Prostate gland (tissue), 2 donors: ENCODE data around the gene PKMYT1. TPM values are rescaled to one million over a fixed set of nuclear protein-coding genes. Genes with fewer than 3 reads are reported as not detected.
A peak's percentile ranks its signal among the peaks of the same experiment; 100 is the strongest.

Experiments
- DNase-seq: peaks from one replicate; pipeline ENCODE4 v3.0.0-alpha.2; 2019; ENCODE audit warnings: low spot score
- H3K27ac ChIP-seq, 2 donors: fragments of 200-600 bp; sonication (generic); 2 replicates each; pipeline ENCODE4 v1.5.1; 2017 to 2019
- H3K27me3 ChIP-seq: fragments of 200-600 bp; sonication (generic); replicated peaks from 2 replicates; pipeline ENCODE4 v1.5.1; 2019; ENCODE audit not compliant: insufficient read depth
- H3K36me3 ChIP-seq, 2 donors: fragments of 200-600 bp; sonication (generic); 1 replicate in 1 of 2; 2 replicates in 1 of 2; pipeline versions ENCODE4 v1.5.1 to v1.8.1; 2017 to 2019
- H3K4me1 ChIP-seq: fragments of 200-600 bp; sonication (generic); replicated peaks from 2 replicates; pipeline ENCODE4 v1.5.1; 2019
- H3K4me3 ChIP-seq, 2 donors: fragments of 200-600 bp; sonication (generic); 2 replicates each; pipeline ENCODE4 v1.5.1; 2017 to 2019
- H3K9me3 ChIP-seq: fragments of 200-600 bp; sonication (generic); 2 replicates; pipeline ENCODE4 v1.5.1; 2017
- CTCF ChIP-seq, 4 experiments: fragments of 200-600 bp in 2 of 4; fragments of 450-650 bp in 2 of 4; sonication (generic) in 2 of 4; IDR thresholded peaks; 1 replicate in 3 of 4; 2 replicates in 1 of 4; pipeline ENCODE4 v1.5.1; 2016 to 2019; ENCODE audit warnings: antibody characterized with exemption in 4 of 4, mild to moderate bottlenecking in 2 of 4, moderate library complexity in 2 of 4
- POLR2A ChIP-seq: fragments of 450-650 bp; IDR thresholded peaks from one replicate; pipeline ENCODE4 v1.6.1; 2016; ENCODE audit warnings: antibody characterized with exemption, mild to moderate bottlenecking
- POLR2AphosphoS5 ChIP-seq: sonication (generic); formaldehyde crosslinking; IDR thresholded peaks from one replicate; pipeline ENCODE4 v1.6.1; 2017; ENCODE audit warnings: antibody characterized with exemption
- WGBS: methylation state at CpG from one replicate; pipeline ENCODE4 v1.1.5; 2018; 5-methylcytosine and 5-hydroxymethylcytosine counted together
- intact Hi-C: fragments of 100-400 bp; cut with DNase I; formaldehyde crosslinking; loops from one replicate; pipeline ENCODE4 v1.14.2; 2022
- total RNA-seq, 2 donors: library from RNA; depleted of rRNA; stranded (reverse); fragments of >200 nt; gene quantifications; one replicate each; pipeline ENCODE4 v1.1.0, GENCODE V29; 2016

PKMYT1 gene
- total RNA-seq, 2 donors from 2014 or later = 4.1 to 25.5 TPM

DNA sequence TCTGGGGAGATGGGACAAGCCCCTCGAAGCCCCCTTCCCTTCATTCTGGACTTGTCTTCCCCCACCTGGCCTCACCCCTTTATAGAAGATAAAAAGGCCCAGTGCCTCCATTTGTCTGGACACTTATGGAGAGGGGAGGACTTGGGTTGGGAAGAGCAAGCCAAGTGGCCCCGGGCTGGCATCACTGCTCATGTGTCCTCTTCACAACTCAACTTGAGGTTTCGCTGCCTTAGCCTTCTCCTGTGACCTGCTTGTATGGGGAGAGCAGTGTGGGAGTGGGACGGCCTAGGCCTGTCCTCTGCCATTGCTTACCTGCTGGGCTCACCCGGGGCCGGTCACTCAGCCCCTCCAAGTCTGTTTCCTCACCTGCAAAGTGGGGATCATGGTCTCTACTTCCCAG lies 9.7 kb downstream of the PKMYT1 start:
- Histone ChIP-seq H3K4me3 (peak overlapping the region in 1 of 2 donors; percentile 71), H3K36me3 (no peaks in the 10 kb centered on the region), H3K27me3 (no peaks in the 10 kb centered on the region), H3K9me3 (no peaks in the 10 kb centered on the region), H3K27ac (peak overlapping the region; percentile 23 to 67), H3K4me1 (peaks cover 33% of the 10 kb centered on the region)
- no peak for DNase-seq
- intact Hi-C loops = no loop called here
- TF ChIP-seq POLR2AphosphoS5 (no peak), CTCF (IDR thresholded peaks at IDR 0.05) (no peak), POLR2A (no peak)
- WGBS = 77% methylated on average over 6 of the region's 6 CpGs

- no peaks in the 10 kb centered on the region for H3K27me3 ChIP-seq
- 6% methylated on average over 29 of the region's 83 CpGs for WGBS
- peaks cover 33% of the 10 kb centered on the region for H3K4me1 ChIP-seq
- intact Hi-C loops = no loop called here
- DNase-seq = peak; percentile 50
- peak overlapping the region; percentile 23 to 67 for H3K27ac ChIP-seq
- H3K9me3 ChIP-seq = no peaks in the 10 kb centered on the region
- H3K4me3 ChIP-seq = peak overlapping the region; percentile 41 to 71
- H3K36me3 ChIP-seq = no peaks in the 10 kb centered on the region
- TF ChIP-seq POLR2A (no peak), POLR2AphosphoS5 (no peak), CTCF (IDR thresholded peaks at IDR 0.05) (peak in 3 of 4 experiments; percentile 33 to 63 (median 59))
Observed at GRCh38 chr16:2969545-2970521, 10.4 kb downstream of the PKMYT1 start.

DNA sequence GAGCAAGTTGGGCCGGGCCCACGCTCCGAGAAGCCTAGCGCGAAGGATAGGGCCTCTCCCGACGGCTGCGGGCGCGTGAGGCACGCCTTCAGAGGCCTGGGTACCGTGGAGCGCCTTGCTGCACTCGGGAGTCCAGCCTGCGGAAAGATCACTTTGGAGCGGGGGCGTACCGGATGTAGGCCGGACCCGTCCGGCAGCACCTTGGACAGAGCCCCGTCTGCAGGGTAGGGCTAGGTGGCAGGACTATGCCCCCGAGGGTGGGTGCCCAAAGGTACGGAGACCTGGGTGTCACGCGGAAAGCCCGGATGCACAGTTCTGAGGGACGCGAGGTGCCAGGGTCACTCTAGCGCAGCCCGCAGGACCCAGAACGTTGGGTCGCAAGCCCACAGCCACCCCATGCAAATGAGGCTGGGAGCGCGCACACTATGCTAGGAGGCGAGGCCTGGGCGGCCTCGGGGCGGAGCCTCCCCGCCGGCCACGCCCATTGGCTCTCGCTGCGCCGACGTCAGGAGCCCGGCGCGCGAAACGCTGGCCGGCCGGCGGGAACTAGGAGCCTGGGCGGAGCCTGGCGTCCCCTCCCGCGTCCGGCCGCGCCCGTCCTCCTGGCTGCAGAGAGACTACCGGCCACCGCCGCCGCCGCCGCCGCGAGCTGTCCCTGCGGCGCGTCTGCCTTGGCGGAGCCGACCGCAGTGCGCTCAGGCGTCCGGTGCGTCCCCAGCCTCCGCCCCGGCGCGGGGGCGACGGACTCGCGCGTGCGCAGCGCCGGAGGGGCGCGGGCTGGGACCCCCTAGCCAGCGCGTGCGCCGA lies 11.3 kb downstream of the PKMYT1 start, which contains the start of gene PAQR4:
TSS of gene PAQR4 (plus strand) at position 611 of the 807 bp plus-strand sequence. CDS start 327 bp downstream, outside the sequence.
- Histone ChIP-seq H3K4me1 (peaks cover 37% of the 10 kb centered on the region), H3K27me3 (no peaks in the 10 kb centered on the region), H3K36me3 (no peaks in the 10 kb centered on the region), H3K9me3 (no peaks in the 10 kb centered on the region), H3K27ac (peak within 1 kb of the TSS; percentile 23 to 67), H3K4me3 (peak within 1 kb of the TSS; percentile 41 to 71)
- WGBS = 2% methylated on average over 66 of the region's 98 CpGs
- peak; percentile 82 for DNase-seq
- TF ChIP-seq POLR2AphosphoS5 = peak; percentile 53
- TF ChIP-seq POLR2A = peak; percentile 63
- TF ChIP-seq CTCF (IDR thresholded peaks at IDR 0.05) = peak in 1 of 4 experiments; percentile 34
- intact Hi-C loops = no loop called here

- H3K4me1 ChIP-seq = peaks cover 37% of the 10 kb centered on the region
- peak overlapping the region in 1 of 2 donors; percentile 71 for H3K4me3 ChIP-seq
- 21% methylated on average over 18 of the region's 18 CpGs for WGBS
- DNase-seq = no peak
- H3K9me3 ChIP-seq = no peaks in the 10 kb centered on the region
- TF ChIP-seq POLR2A (no peak), CTCF (IDR thresholded peaks at IDR 0.05) (no peak), POLR2AphosphoS5 (no peak)
- no peaks in the 10 kb centered on the region for H3K27me3 ChIP-seq
- peak overlapping the region in 1 of 2 donors; percentile 67 for H3K27ac ChIP-seq
- H3K36me3 ChIP-seq = no peaks in the 10 kb centered on the region
- intact Hi-C loops = no loop called here
Observed at GRCh38 chr16:2968368-2968737, 11.9 kb downstream of the PKMYT1 start.
